MM.1S (cell line): ENCODE results near the gene SLC35A1.

Experiments used
- CTCF ChIP-seq: fragments of 300-600 bp; sonication (generic); IDR thresholded peaks from 2 replicates; pipeline ENCODE4 v1.5.1; 2016; ENCODE audit warnings: antibody characterized with exemption, low read length, mixed read lengths
- EZH2phosphoT487 ChIP-seq: fragments of 300-600 bp; sonication (generic); IDR thresholded peaks from 2 replicates; pipeline ENCODE4 v1.6.1; 2018; ENCODE audit warnings: antibody characterized with exemption, low read length

- no peak for TF ChIP-seq CTCF
- TF ChIP-seq EZH2phosphoT487, result no peak
These were observed 80.5 kb downstream of the SLC35A1 start for GRCh38 chr6:87553159-87553765.
